Activated CD4-positive, alpha-beta memory T cell treated with anti-CD3 and anti-CD28 coated beads, Interleukin-2, amount 10 ng/mL, durations not matched to agents 7 days and 5 days (primary cell): ENCODE results near the gene TMEM273. TPM values are rescaled to one million over a fixed set of nuclear protein-coding genes. Genes with fewer than 3 reads are reported as not detected.
A peak's percentile ranks its signal among the peaks of the same experiment; 100 is the strongest.
"Not testable (repeated sequence)": the region's sequence is repeated elsewhere in the genome, so short reads cannot be mapped to it uniquely, and the experiment has no call there.

Experiments used
- CTCF ChIA-PET: fragments of 350-600 bp; sonication (Branson Sonifier 250); formaldehyde crosslinking; loops from one replicate; lab custom pipeline; 2021; ENCODE audit warnings: antibody characterized with exemption, inconsistent platforms; lab: Charles Lee
- POLR2A ChIA-PET: fragments of 350-600 bp; sonication (Branson Sonifier 250); formaldehyde crosslinking; loops from one replicate; lab custom pipeline; 2021; ENCODE audit warnings: antibody characterized with exemption; lab: Charles Lee
- DNase-seq: peaks from one replicate; pipeline ENCODE4 v3.0.0-alpha.2; 2020
- H3K27ac Mint-ChIP-seq: one replicate; pipeline ENCODE4 v1.8.0; 2021; ENCODE audit warnings: mild to moderate bottlenecking, mixed read lengths
- H3K27me3 Mint-ChIP-seq: one replicate; pipeline ENCODE4 v1.8.0; 2021; ENCODE audit warnings: mixed read lengths
- H3K36me3 Mint-ChIP-seq: one replicate; pipeline ENCODE4 v1.8.0; 2021; ENCODE audit warnings: low read depth, mixed read lengths
- H3K4me1 Mint-ChIP-seq: one replicate; pipeline ENCODE4 v1.8.0; 2021; ENCODE audit warnings: mixed read lengths
- H3K4me3 Mint-ChIP-seq: one replicate; pipeline ENCODE4 v1.8.0; 2021; ENCODE audit warnings: mild to moderate bottlenecking, mixed read lengths
- H3K9me3 Mint-ChIP-seq: one replicate; pipeline ENCODE4 v1.8.0; 2021; ENCODE audit warnings: mixed read lengths
- total RNA-seq, 2 experiments: library from RNA; stranded (reverse); gene quantifications; one replicate each; pipeline ENCODE4 v1.2.3, GENCODE V29; 2021

TMEM273 gene
- total RNA-seq, 2 experiments from 2014 or later = 98.2 to 100 TPM

GRCh38 chr10:49195864-49196263 lies 7.7 kb upstream of the TMEM273 start:
- H3K36me3 Mint-ChIP-seq, CTCF ChIA-PET, POLR2A ChIA-PET: not testable (repeated sequence)

DNA sequence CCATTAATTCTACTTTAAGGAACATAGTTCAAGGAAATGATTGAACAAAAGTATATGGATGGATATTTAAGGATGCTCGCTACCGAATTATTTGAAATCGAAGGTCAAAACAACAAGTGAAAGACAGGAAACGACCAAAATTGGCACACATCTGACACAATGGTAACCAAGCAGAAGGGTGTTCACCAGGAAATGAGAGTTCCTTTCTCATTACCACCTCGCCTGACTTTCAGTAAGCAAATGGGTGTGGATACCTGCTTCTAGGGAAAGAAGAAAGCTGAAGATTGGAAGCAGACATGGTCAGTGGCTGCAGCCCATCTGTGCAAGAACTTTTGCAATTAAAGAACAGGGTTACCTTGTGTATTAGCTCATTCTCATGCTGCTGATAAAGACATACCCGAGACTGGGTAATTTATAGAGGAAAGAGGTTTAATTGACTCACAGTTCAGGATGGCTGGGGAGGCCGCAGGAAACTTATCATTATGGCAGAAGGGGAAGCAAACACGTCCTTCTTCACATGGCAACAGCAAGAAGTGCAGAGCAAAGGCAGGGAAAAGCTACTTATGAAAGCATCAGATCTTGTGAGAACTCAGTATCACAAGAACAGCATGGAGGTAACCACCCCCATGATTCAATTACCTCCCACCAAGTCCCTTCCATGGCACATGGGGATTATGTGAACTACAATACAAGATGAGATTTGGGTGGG lies 6.2 kb upstream of the TMEM273 start:
- POLR2A ChIA-PET = interaction anchor here (0.6 to 2.0 kb wide), 4 partner anchors 9 to 80 kb away, joined by 3 to 10 read pairs (median 4); no protein-coding TSS in a partner anchor
- CTCF ChIA-PET = no interaction called here
- no peaks in the 10 kb centered on the region for H3K9me3 Mint-ChIP-seq
- H3K4me3 Mint-ChIP-seq = peak overlapping the region; percentile 61
- no peak for DNase-seq
- peaks cover 42% of the 10 kb centered on the region for H3K4me1 Mint-ChIP-seq
- peaks cover 13% of the 10 kb centered on the region for H3K27me3 Mint-ChIP-seq
- H3K36me3 Mint-ChIP-seq = peaks cover 8% of the 10 kb centered on the region
- peak overlapping the region; percentile 91 for H3K27ac Mint-ChIP-seq

More at GRCh38 chr10:49195864-49196263, 7.7 kb upstream of the TMEM273 start:
- not testable (repeated sequence) for DNase-seq, H3K9me3 Mint-ChIP-seq, H3K4me3 Mint-ChIP-seq, H3K27ac Mint-ChIP-seq
- Mint-ChIP-seq H3K4me1 (peaks cover 29% of the 10 kb centered on the region), H3K27me3 (peaks cover 24% of the 10 kb centered on the region)

- POLR2A ChIA-PET = interaction anchor here (1.6 to 4.4 kb wide), 3 partner anchors 9 to 29 kb away, joined by 3 to 48 read pairs (median 5); no protein-coding TSS in a partner anchor
- peaks cover 21% of the 10 kb centered on the region for H3K36me3 Mint-ChIP-seq
These were observed 3.2 kb upstream of the TMEM273 start for GRCh38 chr10:49191349-49191748.

GRCh38 chr10:49189422-49189821 lies 1.2 kb upstream of the TMEM273 start:
- ChIA-PET POLR2A (interaction anchor here (0.8 to 4.4 kb wide), 7 partner anchors 7 to 350 kb away, joined by 3 to 48 read pairs (median 4); partner anchors contain the start of gene ERCC6), CTCF (no interaction called here)
- Mint-ChIP-seq H3K4me3 (peak overlapping the region; percentile 91), H3K9me3 (no peaks in the 10 kb centered on the region), H3K27me3 (no peaks in the 10 kb centered on the region), H3K36me3 (peaks cover 30% of the 10 kb centered on the region), H3K27ac (peak overlapping the region; percentile 92), H3K4me1 (peaks cover 80% of the 10 kb centered on the region)
- DNase-seq = no peak

More at GRCh38 chr10:49191349-49191748, 3.2 kb upstream of the TMEM273 start:
- peak overlapping the region; percentile 92 for H3K27ac Mint-ChIP-seq
- H3K4me1 Mint-ChIP-seq = peaks cover 69% of the 10 kb centered on the region
- no peaks in the 10 kb centered on the region for H3K9me3 Mint-ChIP-seq
- peak overlapping the region; percentile 91 for H3K4me3 Mint-ChIP-seq
- no peak for DNase-seq
- no peaks in the 10 kb centered on the region for H3K27me3 Mint-ChIP-seq
- CTCF ChIA-PET = no interaction called here

DNA sequence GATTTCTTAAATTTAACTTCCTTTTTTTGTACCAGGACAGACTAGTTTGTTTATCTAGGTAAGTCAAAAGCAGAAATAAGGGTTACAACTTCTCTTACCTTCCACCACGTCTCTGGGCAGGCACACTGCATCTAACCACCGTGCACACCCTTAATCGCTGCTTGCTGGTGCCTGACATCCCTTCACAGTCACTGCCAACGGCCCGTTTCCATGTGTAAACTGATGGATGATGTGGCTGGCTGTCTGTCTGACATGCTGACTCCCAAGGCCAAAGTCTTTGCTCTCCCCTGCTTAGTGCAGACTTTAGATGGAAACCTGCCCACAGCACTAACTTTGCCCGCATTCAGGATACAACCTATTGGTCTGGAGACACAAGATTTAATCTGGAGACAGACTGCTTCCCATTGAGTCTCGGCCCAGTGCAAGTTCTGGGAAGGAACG lies 1.1 kb downstream of the TMEM273 start:
- Mint-ChIP-seq H3K4me1 (peaks cover 83% of the 10 kb centered on the region), H3K9me3 (no peaks in the 10 kb centered on the region), H3K36me3 (peaks cover 38% of the 10 kb centered on the region), H3K27ac (peak overlapping the region; percentile 92), H3K27me3 (no peaks in the 10 kb centered on the region), H3K4me3 (peak overlapping the region; percentile 91)
- peak; percentile 20 for DNase-seq
- ChIA-PET POLR2A (interaction anchor here (1.0 kb wide), 2 partner anchors 9 to 352 kb away, joined by 3 to 5 read pairs; partner anchors contain the start of gene ERCC6), CTCF (no interaction called here)

- H3K36me3 Mint-ChIP-seq = peaks cover 42% of the 10 kb centered on the region
- ChIA-PET POLR2A (interaction anchor here (1.0 kb wide), 2 partner anchors 9 to 353 kb away, joined by 3 to 5 read pairs; partner anchors contain the start of gene ERCC6), CTCF (no interaction called here)
- H3K4me1 Mint-ChIP-seq = peaks cover 88% of the 10 kb centered on the region
- H3K4me3 Mint-ChIP-seq = peak overlapping the region; percentile 91
- H3K27me3 Mint-ChIP-seq = no peaks in the 10 kb centered on the region
- DNase-seq = no peak
- peak overlapping the region; percentile 92 for H3K27ac Mint-ChIP-seq
- no peaks in the 10 kb centered on the region for H3K9me3 Mint-ChIP-seq
These were observed 1.6 kb downstream of the TMEM273 start for GRCh38 chr10:49186613-49187012.

DNA sequence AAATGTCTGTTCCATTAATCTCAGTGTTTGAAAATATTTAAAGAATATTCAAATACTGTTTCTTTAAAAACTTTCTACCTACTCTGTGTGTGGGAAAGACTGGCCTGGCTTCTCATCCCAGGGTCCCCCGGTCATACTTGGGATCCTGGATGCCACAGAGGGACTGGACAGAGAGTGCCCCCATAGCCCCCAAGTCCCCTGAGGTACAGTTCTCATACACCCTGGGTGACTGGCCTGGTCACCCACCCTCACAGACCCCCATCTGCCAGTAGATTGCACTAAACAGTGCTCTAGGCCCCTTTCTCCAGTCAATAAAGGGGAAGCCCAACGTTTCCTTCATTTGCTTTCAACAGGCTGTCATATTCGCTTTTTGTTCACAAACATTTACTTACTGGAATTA lies 3.0 kb downstream of the TMEM273 start:
- Mint-ChIP-seq H3K4me3 (peak overlapping the region; percentile 91), H3K4me1 (peaks cover 90% of the 10 kb centered on the region), H3K27ac (peak overlapping the region; percentile 92), H3K36me3 (peaks cover 54% of the 10 kb centered on the region), H3K9me3 (no peaks in the 10 kb centered on the region), H3K27me3 (no peaks in the 10 kb centered on the region)
- CTCF ChIA-PET = interaction anchor here (2.5 kb wide), 1 partner anchor 21 kb away, joined by 9 read pairs; no protein-coding TSS in a partner anchor
- POLR2A ChIA-PET = interaction anchor here (0.8 to 2.4 kb wide), 3 partner anchors 9 to 349 kb away, joined by 3 to 10 read pairs (median 3); no protein-coding TSS in a partner anchor
- no peak for DNase-seq

GRCh38 chr10:49184642-49185111 lies 3.5 kb downstream of the TMEM273 start:
- H3K9me3 Mint-ChIP-seq = no peaks in the 10 kb centered on the region
- H3K27ac Mint-ChIP-seq = peak overlapping the region; percentile 92
- ChIA-PET POLR2A (interaction anchor here (0.8 to 2.4 kb wide), 2 partner anchors 10 to 350 kb away, joined by 3 to 10 read pairs; no protein-coding TSS in a partner anchor), CTCF (interaction anchor here (2.5 kb wide), 1 partner anchor 20 kb away, joined by 9 read pairs; no protein-coding TSS in a partner anchor)
- H3K4me3 Mint-ChIP-seq = peak overlapping the region; percentile 74
- peaks cover 56% of the 10 kb centered on the region for H3K36me3 Mint-ChIP-seq
- H3K27me3 Mint-ChIP-seq = no peaks in the 10 kb centered on the region
- no peak for DNase-seq
- peaks cover 90% of the 10 kb centered on the region for H3K4me1 Mint-ChIP-seq

DNA sequence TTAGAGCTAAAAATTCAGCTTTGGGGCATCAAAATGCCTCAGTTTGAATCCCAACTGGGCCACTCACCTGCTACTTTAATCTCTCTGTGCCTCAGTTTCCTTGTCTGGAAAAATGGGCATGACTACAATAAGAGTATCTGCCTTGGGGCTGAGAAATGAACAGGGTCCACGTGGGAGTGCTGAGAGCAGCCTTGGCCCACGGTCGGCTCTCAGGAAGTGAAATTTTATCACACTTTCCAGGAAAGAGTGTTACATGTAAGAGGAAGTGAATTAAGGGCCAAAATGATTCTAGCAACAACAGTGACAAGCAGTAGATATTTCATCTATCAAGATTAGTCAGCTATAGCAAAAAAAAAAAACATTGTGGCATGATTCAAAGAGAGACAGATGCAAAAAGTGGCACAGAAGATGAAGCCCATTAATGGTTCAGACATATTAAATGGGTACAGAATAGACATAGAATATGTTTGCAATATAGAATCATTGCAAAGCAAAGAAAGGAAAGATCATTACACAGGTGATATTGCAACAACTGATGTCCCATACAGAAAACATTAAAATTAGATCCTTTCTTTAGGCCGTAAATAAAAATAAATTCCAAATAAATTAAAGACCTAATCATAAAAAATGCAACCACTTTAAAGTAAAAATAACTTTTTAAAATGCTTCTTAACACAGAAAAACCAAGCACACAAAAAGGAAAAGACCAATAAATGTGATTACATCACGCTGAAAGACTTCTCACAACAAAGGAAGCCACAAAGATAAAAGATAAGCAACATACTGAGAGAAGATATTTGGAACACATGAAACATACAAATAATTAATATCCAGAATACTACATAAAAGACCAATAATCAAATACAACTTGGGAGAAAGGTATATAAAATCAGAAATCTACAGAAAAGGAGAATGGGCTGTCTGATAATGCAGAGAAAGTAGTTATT lies 4.3 kb downstream of the TMEM273 start:
- DNase-seq = peak; percentile 62
- H3K27ac Mint-ChIP-seq = peak overlapping the region; percentile 92
- peaks cover 57% of the 10 kb centered on the region for H3K36me3 Mint-ChIP-seq
- H3K4me3 Mint-ChIP-seq = peak overlapping the region; percentile 74
- ChIA-PET CTCF (interaction anchor here (2.5 kb wide), 1 partner anchor 19 kb away, joined by 9 read pairs; no protein-coding TSS in a partner anchor), POLR2A (interaction anchor here (0.7 to 2.4 kb wide), 3 partner anchors 11 to 111 kb away, joined by 3 to 10 read pairs (median 3); no protein-coding TSS in a partner anchor)
- H3K9me3 Mint-ChIP-seq = no peaks in the 10 kb centered on the region
- H3K4me1 Mint-ChIP-seq = peaks cover 88% of the 10 kb centered on the region
- H3K27me3 Mint-ChIP-seq = no peaks in the 10 kb centered on the region

DNA sequence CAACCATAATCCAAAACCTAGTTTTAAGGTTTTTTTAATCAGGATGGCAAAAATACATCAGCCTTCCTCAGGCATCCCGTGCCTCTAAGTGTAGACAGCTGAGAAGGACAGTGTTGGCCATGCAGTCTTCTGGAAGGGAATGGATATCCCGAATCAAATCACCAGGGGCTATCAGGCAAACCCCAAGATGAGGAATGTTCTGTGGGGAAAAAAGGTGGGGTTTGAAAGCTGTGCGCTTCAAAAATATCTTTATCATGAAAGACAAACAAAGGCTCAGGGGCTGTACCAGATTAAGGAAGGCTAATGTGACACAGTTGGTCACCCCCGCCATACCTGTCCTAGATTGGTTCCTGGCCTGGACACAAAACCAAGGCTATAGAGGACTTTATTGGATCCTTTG lies 5.4 kb downstream of the TMEM273 start:
- Mint-ChIP-seq H3K9me3 (no peaks in the 10 kb centered on the region), H3K4me3 (peak overlapping the region; percentile 50), H3K36me3 (peaks cover 63% of the 10 kb centered on the region), H3K4me1 (peaks cover 89% of the 10 kb centered on the region), H3K27ac (peak overlapping the region; percentile 85), H3K27me3 (no peaks in the 10 kb centered on the region)
- peak; percentile 11 for DNase-seq
- ChIA-PET POLR2A (interaction anchor here (1.2 to 2.4 kb wide), 3 partner anchors 8 to 29 kb away, joined by 3 to 10 read pairs (median 5); no protein-coding TSS in a partner anchor), CTCF (interaction anchor here (2.5 kb wide), 1 partner anchor 18 kb away, joined by 9 read pairs; no protein-coding TSS in a partner anchor)

DNA sequence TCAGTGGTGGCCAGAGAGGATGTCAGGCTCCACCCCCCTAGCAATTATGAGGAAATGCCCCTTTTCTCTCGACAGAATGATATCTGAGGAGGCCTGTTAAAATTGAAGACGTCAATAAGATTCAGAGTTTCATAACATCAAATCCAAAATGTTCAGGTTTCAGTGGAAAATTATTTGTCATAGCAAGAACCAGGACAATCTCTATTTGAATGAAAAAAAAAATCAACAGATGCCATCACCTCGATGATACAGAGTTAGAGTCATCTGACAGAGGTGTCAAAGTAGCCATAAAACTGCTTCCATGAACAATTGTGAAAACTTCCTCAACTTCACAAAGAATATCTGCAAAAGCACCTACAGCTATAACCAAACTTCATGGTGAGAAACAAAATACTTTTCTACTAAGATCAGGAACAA lies 7.7 kb downstream of the TMEM273 start:
- H3K4me3 Mint-ChIP-seq = peak overlapping the region; percentile 61
- CTCF ChIA-PET = no interaction called here
- DNase-seq = no peak
- no peaks in the 10 kb centered on the region for H3K9me3 Mint-ChIP-seq
- POLR2A ChIA-PET = interaction anchor here (5.8 kb wide), 1 partner anchor 9 kb away, joined by 48 read pairs; the partner anchor contains the start of gene TMEM273
- H3K27me3 Mint-ChIP-seq = no peaks in the 10 kb centered on the region
- peaks cover 91% of the 10 kb centered on the region for H3K4me1 Mint-ChIP-seq
- H3K27ac Mint-ChIP-seq = peak overlapping the region; percentile 85
- peaks cover 55% of the 10 kb centered on the region for H3K36me3 Mint-ChIP-seq
